ENCODE measurements around the gene PEX11G. TPM values are rescaled to one million over a fixed set of nuclear protein-coding genes. Genes with fewer than 3 reads are reported as not detected.

Gene PEX11G
- total RNA-seq, 1 donor from 2014 or later: 2.1 TPM

DNA sequence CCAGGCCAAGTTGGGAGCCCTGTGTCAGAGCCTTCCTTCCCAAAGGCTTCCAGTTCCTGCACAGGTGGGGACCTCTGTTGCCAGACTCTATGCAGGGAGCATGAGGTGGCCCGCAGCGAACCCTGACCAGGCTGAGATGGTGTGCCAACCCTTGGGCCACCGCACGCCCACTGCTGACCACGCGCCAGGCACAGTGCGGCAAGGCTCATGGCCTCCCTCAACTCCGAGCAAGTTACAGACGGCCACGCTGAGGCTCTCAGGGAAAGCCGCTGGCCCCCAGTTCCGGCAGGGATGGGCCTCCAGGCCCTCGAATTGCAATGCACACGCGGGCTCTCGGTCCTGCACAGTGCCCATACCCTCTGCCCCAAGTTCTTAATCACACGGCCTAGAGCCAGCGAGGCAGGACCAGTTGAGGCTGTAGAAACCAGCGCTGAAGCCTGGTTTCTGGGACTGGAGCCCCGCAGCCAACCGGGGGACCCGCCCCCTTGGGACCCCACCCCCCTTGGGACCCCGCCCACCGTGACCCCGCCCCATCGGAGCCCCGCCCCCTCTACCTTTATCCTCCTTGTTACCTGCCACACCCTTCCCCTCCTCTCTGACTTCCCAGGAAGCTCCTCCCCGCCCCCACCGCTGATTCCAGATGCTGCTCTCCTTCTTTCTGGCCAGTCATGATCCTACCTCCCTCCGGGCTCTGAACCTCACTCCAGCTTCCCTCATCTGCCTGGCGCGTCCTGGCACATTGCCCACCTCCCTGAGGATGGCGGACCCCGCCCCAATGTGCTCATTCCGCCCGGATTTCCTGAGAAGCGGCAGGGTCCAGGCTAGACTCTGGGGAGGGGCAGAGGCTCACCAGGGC is 6.0 kb downstream of the PEX11G start:
- FAIRE-seq: no peak

DNA sequence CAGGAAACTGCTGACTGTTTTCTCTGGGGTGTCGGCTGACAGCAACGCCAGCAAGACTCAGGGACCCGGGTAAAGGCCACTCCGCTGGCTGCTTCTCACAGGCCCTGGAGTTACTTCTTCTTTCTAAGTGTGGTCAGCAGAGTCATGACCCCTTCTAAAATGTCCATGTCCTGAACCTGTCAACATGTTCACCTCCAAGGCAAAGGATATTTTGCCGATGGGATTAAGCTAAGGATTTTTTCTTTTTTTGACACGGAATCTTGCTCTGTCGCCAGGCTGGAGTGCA is 7.9 kb downstream of the PEX11G start:
- FAIRE-seq (no peak), DNase-seq (ENCODE audit: low read depth) (no peak)
- Histone ChIP-seq H3K4me3 (ENCODE audit: low read depth, low read length) (no peak overlapping the region), H3K36me3 (ENCODE audit: control insufficient read depth, insufficient read depth, low read length) (no peaks in the 10 kb centered on the region), H3K27me3 (ENCODE audit: control insufficient read depth, insufficient read depth, low read length) (no peaks in the 10 kb centered on the region)
- TF ChIP-seq, protein P1, sequence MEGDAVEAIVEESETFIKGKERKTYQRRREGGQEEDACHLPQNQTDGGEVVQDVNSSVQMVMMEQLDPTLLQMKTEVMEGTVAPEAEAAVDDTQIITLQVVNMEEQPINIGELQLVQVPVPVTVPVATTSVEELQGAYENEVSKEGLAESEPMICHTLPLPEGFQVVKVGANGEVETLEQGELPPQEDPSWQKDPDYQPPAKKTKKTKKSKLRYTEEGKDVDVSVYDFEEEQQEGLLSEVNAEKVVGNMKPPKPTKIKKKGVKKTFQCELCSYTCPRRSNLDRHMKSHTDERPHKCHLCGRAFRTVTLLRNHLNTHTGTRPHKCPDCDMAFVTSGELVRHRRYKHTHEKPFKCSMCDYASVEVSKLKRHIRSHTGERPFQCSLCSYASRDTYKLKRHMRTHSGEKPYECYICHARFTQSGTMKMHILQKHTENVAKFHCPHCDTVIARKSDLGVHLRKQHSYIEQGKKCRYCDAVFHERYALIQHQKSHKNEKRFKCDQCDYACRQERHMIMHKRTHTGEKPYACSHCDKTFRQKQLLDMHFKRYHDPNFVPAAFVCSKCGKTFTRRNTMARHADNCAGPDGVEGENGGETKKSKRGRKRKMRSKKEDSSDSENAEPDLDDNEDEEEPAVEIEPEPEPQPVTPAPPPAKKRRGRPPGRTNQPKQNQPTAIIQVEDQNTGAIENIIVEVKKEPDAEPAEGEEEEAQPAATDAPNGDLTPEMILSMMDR (IDR thresholded peaks at IDR 0.05; ENCODE audit: insufficient read depth, low read length, severe bottlenecking): no peak

More for the DNA sequence above, 6.0 kb downstream of the PEX11G start:
- DNase-seq (ENCODE audit: low read depth): peak; percentile 55
- TF ChIP-seq, protein P1 (IDR thresholded peaks at IDR 0.05; ENCODE audit: insufficient read depth, low read length, severe bottlenecking): no peak
- Histone ChIP-seq H3K36me3 (ENCODE audit: control insufficient read depth, insufficient read depth, low read length) (no peaks in the 10 kb centered on the region), H3K27me3 (ENCODE audit: control insufficient read depth, insufficient read depth, low read length) (no peaks in the 10 kb centered on the region), H3K4me3 (ENCODE audit: low read depth, low read length) (no peak overlapping the region)

DNA sequence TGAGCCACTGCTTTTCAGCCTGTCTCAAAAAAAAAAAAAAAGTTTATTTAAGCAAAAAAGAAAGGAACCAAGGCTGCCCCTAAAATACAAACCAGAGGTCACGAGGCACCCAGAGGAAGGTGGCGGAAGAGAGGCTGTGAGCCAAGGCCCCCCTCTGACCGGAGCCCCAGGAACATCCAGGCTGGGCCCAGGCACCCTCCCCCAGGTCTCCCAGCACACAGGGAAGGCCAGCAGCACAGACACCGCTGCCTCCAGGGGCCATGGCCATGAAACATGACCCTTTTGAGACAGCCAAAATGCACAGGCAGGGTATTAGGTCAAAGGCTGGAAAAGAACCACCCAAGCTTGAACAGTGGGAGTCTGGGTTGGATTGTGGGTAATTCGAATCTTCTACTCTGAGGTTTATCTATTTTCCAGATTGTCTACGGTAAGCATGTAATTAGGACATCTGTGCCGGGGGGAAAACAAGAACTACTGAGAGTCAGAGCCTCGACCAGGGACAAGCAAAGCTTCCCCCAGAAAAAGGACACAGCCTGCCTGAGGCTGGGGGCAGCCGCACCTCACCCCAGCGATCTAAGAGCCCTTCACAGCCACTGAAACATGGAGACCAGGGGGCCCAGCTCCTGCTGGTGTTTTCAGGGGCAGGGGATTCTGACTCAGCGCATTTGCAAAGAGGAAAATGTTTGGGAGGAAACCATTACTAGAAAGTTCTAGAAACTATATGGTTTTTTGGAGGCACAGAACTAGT is 8.4 kb downstream of the PEX11G start:
- FAIRE-seq: no peak
- H3K27me3 ChIP-seq (ENCODE audit: control insufficient read depth, insufficient read depth, low read length): no peaks in the 10 kb centered on the region
- DNase-seq (ENCODE audit: low read depth): no peak
- no peaks in the 10 kb centered on the region for H3K36me3 ChIP-seq (ENCODE audit: control insufficient read depth, insufficient read depth, low read length)
- TF ChIP-seq, protein P1 (IDR thresholded peaks at IDR 0.05; ENCODE audit: insufficient read depth, low read length, severe bottlenecking): no peak
- H3K4me3 ChIP-seq (ENCODE audit: low read depth, low read length): no peak overlapping the region

DNA sequence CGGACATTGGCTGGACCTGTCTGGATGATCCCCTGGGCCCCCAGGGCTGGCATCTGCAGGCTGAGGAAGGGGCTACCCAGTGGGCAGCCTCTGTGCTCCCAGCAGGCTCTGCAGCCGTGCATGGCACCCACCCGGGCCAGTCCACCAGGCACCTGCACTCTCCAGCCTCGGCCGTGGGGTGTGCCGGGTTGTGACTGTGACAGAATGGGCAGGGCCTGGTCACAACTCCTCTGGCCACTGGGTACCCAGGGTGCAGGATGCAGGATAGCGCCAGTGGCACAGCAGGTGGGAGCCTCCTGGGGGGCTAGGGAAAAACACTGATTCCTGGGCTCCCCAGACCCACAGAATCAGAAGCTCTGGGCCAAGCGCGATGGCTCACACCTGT is 10.0 kb downstream of the PEX11G start:
- no peaks in the 10 kb centered on the region for H3K27me3 ChIP-seq (ENCODE audit: control insufficient read depth, insufficient read depth, low read length)
- no peak overlapping the region for H3K4me3 ChIP-seq (ENCODE audit: low read depth, low read length)
- FAIRE-seq (no peak), DNase-seq (ENCODE audit: low read depth) (no peak)
- TF ChIP-seq, protein P1 (IDR thresholded peaks at IDR 0.05; ENCODE audit: insufficient read depth, low read length, severe bottlenecking): no peak
- no peaks in the 10 kb centered on the region for H3K36me3 ChIP-seq (ENCODE audit: control insufficient read depth, insufficient read depth, low read length)

DNA sequence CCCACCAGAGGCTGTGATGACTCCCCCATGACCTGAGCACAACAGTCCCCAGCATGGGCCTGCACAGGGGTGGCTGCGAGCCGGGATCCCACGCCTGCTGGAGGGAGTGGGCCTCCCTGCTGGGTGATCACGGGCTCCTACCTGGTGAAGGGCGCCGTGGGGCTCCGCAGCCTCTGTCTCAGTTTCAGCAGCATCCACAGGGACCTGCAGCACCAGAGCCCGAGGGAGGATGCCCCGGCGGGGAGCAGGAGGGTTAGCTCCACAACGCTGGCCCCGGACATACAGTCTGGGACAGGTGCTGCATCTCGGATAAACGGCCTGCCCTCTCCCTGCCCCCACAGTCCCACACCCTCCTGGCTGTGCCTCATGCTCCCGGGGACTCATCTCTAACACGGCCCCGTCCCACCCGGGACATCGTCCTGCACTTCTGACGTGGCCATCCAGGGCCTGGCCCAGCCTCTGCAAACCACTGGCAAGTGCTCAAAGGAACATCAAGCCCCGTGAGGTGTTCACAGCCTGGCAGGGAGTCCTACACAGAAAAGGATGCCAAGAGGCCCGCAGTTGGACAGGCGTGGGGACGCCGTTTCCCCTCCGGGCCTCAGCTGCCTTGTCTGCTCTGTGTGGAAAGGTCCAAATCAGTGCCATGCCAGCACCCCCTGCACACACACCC is 10.5 kb downstream of the PEX11G start:
- DNase-seq (ENCODE audit: low read depth): no peak
- H3K27me3 ChIP-seq (ENCODE audit: control insufficient read depth, insufficient read depth, low read length): no peaks in the 10 kb centered on the region
- FAIRE-seq: no peak
- no peak overlapping the region for H3K4me3 ChIP-seq (ENCODE audit: low read depth, low read length)
- H3K36me3 ChIP-seq (ENCODE audit: control insufficient read depth, insufficient read depth, low read length): no peaks in the 10 kb centered on the region
- TF ChIP-seq, protein P1 (IDR thresholded peaks at IDR 0.05; ENCODE audit: insufficient read depth, low read length, severe bottlenecking): no peak
